G401.6 (cell line): ENCODE measurements around the gene RPRD1B.
"Not testable (repeated sequence)": the region's sequence is repeated elsewhere in the genome, so short reads cannot be mapped to it uniquely, and the experiment has no call there.

ENCODE experiments used
- FAIRE-seq: peaks from 2 replicates; lab custom pipeline; 2012; peaks lifted over from hg19 to GRCh38; lab: Jason Lieb, UNC

RPRD1B gene

DNA sequence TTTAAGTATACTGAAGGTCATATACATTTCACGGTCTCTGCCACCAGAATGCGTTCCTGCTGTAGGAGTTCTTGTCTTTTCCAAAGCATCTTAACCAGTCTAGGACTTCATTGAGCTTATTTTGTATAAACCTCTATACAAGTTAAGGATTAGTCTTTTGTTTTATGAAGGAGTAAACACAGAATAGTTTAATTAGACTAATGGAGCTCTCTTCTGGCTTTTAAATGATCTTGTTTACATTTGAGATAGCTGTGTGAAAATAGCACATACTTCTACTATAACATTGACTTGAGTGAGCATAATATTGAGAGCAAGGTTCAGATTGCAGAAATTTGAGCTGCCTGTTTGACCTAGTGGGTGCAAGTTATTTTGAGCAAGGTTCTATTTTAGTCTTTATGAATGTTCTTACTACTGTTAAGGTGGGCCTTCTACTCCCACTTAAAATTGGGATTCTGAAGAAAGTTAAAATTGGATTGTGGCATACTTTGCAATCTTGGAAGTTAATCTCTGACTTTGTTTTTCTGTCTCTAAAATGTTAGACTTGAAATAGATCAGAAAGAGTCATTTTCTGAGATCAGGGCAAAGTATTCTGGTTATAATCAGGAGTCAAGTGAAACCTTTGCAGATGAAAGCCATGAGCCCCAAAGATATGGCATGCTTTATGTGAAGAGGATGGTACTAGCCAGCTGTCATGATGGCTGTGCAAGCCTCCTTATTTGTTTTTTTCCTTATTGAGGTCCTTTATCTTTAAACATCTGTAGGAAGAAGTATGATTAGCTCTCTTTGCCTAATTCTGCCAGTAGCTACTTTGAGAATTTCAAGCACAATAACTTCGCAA lies 41.8 kb downstream of the RPRD1B start:
- FAIRE-seq, result no peak

DNA sequence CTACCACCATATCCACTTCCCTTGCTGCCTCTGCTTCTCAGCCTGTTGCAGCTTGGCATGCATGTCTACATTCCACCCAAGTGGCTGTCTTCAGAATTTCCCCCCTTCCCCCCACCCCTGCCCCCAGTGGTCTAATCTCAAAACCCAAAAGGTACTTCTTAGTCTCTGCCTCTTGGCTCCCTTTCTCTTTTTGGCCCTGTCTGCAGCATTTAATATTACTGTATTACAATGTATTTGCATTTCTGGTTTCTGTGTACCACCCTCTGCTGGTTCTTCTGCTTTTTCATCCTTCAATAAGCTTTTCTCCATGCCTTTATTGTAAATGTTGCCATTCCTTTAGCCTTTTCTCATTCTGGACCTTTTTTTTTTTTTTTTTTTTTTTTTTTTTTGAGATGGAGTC lies 43.0 kb downstream of the RPRD1B start:
- no peak for FAIRE-seq

- FAIRE-seq, result no peak
Measured at GRCh38 chr20:38078084-38078483, 44.5 kb downstream of the RPRD1B start.

DNA sequence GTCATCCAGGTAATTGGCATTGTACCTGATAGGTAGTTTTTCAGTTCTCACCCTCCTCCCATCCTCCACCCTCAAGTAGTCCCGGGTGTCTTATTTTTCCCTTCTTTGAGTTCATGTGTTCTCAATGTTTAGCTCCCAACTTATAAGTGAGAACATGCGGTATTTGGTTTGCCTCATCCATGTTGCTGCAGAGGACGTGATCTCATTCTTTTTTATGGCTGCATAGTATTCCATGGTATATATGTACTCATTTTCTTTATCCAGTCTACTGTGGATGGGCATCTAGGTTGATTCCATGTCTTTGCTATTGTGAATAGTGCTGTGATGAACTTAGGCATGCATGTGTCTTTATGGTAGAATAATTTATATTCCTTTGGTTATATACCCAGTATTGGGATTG lies 45.8 kb downstream of the RPRD1B start:
- no peak for FAIRE-seq

GRCh38 chr20:38081575-38081974 lies 48.0 kb downstream of the RPRD1B start:
- no peak for FAIRE-seq

DNA sequence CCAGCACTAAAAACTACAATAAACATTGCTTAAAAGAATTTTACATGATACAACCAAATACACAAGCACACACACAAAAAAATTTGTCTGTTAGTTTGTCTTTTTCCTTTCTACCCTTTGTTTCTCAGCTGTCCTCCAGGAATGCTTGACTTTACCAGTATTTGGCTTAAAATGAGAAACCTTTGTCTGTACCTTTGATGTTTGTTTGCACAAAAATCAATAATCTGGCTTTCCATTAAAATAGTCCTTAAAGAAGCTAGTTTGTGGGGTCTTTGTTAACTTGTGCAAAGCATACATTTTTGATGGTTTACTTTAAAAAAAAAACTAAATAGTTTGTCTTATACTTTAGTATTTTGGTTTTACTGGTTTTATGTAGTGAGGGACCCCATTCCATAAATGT lies 49.3 kb downstream of the RPRD1B start:
- FAIRE-seq, result no peak

- FAIRE-seq, result no peak
Measured at GRCh38 chr20:38083338-38084048, 49.9 kb downstream of the RPRD1B start.

GRCh38 chr20:38084425-38084951 lies 50.9 kb downstream of the RPRD1B start:
- FAIRE-seq, result no peak

GRCh38 chr20:38085026-38085425 lies 51.5 kb downstream of the RPRD1B start:
- FAIRE-seq, result no peak

GRCh38 chr20:38089500-38089899 lies 56.0 kb downstream of the RPRD1B start:
- FAIRE-seq, result no peak

DNA sequence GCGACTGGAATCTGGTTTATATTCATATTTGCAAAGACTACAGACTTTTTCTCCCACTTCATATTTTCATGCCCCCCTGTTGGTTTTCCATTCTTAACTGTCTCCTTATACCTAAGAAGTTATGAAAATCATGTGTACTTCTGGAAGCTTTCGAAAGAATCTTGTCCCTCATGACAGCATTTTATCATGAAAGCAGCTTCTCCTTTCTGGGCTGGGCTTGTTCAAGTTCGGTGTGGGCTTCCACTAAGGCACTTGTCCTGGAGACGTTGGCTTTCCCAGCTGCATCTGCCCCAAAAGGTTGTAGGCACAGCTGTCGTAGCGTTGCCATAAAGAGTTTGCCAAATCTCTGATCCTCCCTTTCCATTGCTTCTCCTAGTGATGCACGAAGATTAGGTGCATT lies 56.5 kb downstream of the RPRD1B start:
- FAIRE-seq, result no peak

- no peak for FAIRE-seq
Measured at GRCh38 chr20:38091441-38092216, 58.1 kb downstream of the RPRD1B start.

DNA sequence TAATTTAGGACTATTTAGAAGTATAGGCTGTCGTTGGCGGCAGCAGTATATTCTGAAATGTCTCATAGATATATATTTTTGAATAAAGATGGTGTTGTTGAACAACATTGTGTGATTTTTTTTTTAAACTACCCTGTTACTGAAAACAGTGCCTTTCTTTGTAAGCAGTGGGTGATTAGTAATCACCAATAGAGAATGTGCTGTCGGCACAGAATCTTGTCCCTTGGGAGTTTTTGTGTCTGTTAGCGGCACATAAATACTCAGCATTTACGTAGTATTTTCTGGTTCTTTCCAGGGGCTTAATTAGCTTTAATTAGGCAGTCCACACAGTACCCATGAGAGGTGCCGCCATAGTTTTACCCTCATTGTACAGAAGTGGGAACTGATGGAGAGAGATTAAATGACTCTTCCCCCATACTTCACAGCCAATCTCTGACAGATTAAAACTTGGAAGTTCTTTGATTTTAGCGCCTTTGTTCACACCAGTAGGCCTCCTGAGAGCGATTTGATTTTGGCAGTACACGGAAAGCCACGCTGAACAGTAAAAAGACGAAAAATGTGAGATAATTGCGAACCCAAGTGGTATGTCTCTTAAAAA lies 58.8 kb downstream of the RPRD1B start:
- FAIRE-seq, result no peak

DNA sequence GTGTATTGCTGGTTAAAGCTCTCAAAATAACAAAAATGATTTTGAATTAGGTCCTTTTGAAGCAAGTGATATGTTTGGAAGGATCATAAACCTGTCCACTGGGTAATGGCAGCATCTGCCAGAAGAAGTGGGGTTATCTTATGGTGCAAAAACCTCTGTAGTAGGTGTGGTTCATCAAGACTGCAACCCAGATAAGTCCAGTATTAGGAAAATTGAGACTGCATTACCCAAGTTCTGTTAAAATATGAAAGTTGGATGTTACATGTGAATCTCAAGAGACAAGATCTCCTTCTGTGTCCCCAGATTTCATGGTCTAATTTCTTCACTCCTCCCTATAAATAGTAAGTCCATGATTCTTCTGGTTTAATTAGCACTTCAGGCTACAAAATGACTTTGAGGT lies 59.4 kb downstream of the RPRD1B start:
- FAIRE-seq, result no peak

- no peak for FAIRE-seq
Measured at GRCh38 chr20:38093641-38094077, 60.1 kb downstream of the RPRD1B start.

DNA sequence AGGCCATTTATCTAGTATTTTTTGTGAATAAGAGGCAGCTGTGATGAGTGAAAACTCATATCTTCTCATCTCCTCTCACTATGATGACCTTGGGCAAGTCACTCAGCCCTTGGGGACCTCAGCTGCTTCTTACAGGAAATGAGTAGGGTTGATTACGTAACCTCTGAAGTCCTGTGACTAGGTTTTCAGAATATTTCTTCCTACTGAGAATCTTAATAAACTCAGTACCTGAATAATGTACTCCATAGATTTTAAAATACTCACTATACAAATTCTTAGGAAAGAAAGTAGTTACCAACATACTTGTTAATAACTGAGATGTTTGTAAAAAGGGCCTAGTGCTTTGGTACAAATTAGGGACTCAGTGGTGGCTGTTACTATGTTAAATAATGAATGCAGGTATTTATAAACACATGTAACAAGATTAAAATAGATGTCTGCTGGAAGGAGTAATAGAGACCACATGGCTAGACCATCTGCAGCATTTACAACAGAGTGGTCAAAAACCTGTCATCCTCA lies 60.9 kb downstream of the RPRD1B start:
- FAIRE-seq, result no peak

DNA sequence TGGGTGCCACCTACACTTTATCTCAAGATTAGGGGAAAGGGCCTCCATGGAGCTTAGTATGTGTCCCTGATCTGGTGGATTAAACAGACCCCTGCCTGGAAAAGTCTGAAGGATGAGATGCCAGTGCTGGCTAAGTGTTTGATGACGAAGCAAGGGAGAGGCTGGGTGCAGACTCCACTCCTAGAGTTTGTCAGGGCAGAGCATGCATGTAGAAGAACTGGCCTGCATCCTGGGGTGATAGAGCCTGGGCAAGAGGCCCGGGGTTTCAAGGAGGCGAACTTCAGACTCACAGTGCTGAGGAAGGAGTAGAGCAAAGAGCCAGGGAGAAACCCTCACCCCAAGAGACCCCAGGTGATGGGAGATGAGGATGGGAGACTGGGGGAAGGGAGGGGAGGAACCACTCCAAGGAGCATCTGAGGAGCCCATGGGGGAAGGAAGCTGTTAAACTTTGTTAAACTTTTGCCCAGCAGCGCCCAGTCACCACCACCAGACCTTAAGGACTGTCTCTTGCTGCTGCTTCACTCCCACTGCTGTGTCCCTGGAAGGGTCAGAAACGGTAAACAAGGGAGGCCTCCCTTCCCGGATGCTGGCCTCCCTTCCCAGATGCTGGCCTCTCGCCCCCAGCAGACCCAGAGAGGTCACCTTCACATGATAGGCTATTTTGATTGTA lies 61.6 kb downstream of the RPRD1B start:
- no peak for FAIRE-seq

DNA sequence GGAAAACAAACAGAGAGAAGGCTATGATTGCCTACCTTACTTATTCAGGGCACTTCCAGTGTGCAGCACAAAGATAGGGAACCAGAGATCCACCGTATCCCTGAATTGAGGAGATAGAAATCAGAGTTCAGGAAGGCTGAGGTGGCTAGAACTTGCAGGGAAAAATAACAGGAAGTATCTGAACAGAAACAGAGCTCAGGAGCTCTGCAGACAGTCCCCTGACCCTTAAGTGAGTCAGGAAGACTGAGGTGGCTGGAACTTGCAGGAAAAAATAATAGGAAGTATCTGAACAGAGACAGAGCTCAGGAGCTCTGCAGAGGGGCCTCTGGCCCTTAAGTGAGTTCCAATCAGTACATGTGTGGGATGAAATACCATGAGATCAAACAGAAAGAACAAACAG lies 65.4 kb downstream of the RPRD1B start:
- no peak for FAIRE-seq

- not testable (repeated sequence) for FAIRE-seq
Measured at GRCh38 chr20:38102206-38102605, 68.7 kb downstream of the RPRD1B start.

DNA sequence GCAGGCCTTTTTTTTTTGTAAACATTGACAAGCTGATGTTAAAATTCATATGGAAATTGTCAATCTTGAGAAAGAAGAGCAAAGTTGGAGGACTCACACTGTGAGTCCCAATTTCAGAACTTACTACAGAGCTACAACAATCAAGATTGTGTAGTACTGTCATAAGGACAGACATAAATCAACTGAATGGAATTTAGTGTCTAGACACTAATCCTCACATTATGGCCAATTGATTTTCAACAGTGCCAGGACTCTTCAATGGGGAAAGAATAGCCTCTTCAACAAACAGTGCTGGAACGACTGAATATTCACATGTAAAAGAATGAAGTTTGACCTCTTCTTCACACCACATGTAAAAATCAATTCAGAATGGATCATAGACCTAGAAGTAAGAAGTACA lies 70.7 kb downstream of the RPRD1B start:
- no peak for FAIRE-seq

- no peak for FAIRE-seq
Measured at GRCh38 chr20:38106461-38106860, 72.9 kb downstream of the RPRD1B start.
